Activated naive CD4-positive, alpha-beta T cell (primary cell): ENCODE results near the gene FOXP1.
"Not testable (repeated sequence)": the region's sequence is repeated elsewhere in the genome, so short reads cannot be mapped to it uniquely, and the experiment has no call there.

Experiments
- DNase-seq, 4 experiments: peaks; one replicate each; lab custom pipeline; 2025; lab: John Stamatoyannopoulos, UW

Gene FOXP1

DNA sequence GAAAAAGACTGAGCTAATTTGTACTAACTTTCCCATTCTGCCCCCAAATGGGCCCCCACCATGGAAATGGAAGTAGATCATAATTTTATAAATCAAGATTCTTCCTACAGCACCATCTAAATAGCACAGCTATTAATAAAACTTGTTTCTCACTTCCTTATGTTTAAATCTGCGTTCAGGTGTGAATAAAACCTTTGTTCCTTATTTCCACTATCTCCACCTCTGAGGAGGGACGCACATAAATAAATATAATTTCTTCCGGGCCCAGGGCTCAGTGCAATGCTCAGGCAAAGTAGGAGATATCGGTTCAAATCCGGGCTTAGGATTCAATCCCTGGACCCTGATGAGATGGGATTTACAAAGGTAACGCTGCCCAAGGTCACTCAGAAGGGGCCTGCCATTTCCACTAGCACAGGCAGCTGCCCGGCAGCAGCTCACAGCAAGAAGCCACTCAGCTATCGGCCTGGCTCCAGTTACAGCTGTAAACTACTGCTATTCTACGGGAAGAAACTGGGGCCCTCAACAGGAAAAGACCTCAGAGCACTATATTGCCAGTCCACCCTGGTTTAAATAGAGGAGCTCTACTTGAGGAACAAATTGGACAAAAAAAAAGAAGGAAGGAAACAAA is 52.5 kb downstream of the FOXP1 start:
- no peak for DNase-seq

DNA sequence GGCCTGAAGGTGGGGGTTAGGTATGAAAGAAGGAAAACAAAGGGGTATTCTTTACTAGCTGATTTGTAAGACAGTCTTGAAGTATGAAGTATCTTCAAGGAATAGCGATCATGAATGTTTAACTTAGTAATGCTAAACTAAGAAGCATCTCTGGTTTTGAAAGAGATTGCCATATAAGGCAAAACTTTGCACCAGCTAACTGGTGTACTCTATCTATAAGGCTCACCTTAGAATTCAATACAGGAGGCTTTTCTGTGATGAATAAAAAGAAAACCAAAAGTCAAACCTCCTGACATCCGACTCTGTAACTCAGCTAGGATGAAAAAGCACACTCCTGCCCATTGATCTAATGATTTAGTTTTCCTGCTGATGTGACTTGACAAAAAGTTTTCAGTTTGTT is 54.7 kb downstream of the FOXP1 start:
- DNase-seq: no peak

DNA sequence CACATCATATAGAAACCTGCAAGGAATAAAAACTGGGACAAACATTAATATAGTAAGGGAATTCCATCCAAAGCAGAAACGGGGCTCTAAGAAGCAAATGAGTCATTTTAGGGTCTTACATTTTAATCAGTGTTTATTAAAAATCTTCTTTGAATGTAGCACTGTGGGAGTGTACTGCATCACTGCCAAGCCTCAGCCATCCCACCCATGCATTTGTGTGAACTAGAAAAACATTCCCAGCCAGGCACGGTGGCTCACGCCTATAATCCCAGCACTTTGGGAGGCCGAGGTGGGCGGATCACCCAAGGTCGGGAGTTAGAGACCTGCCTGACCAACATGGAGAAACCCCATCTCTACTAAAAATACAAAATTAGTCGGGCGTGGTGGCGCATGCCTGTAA is 57.1 kb downstream of the FOXP1 start:
- DNase-seq: not testable (repeated sequence)

DNA sequence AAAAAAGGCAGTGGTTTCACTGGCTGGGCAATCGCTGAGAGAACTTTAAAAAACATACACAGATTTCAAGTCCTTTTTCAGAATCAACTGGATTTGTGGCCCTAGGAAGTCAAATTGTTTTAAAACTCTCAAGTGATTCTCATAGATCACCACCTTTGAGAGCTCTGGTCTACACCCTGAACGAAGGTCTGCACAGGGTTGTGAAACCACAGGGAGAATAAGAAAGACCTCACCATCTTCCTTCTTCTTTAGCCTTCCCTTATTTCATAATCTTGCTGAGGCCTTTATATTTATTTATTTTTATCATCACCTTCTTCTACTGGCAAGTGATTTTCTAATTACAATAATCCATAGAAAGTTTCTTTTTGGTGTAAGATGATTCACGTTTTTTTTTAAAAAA is 58.1 kb downstream of the FOXP1 start:
- no peak for DNase-seq

DNA sequence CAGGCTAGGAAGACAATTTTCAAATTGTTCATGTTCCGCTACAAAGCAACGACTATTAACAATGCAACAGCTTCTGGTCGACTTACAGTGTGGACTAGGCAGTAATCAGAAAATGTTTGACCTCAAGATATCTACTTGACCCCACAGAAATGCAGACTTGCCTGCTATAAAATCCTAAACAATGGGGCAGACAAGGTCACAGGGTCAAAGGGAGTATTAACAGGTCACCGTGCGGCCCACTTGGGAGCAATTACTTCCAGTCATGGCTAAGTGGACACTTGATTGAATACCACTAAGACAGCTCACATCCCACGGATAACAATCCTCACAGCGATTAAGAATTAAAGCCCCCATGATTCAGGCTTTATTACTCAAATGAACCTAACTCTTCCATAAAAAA is 58.9 kb downstream of the FOXP1 start:
- DNase-seq: no peak

DNA sequence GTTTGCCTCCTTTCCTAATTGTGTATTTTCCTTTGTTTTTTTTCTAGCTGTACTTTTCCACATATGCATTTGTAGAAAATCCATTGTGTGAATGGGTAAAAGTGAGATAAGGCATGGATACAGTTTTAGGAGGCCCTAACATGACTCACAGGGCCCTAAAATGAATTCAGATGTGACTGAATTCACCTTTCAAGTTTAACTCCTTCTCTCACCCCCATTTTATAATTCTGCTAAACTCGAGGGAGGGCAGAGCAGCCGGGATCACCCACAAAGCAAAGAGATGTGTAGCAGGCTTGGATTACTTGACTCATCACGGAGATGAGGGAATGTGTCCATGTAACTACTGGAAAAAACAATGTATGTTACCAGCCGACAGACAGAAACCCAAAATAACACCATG is 59.9 kb downstream of the FOXP1 start:
- DNase-seq: no peak

DNA sequence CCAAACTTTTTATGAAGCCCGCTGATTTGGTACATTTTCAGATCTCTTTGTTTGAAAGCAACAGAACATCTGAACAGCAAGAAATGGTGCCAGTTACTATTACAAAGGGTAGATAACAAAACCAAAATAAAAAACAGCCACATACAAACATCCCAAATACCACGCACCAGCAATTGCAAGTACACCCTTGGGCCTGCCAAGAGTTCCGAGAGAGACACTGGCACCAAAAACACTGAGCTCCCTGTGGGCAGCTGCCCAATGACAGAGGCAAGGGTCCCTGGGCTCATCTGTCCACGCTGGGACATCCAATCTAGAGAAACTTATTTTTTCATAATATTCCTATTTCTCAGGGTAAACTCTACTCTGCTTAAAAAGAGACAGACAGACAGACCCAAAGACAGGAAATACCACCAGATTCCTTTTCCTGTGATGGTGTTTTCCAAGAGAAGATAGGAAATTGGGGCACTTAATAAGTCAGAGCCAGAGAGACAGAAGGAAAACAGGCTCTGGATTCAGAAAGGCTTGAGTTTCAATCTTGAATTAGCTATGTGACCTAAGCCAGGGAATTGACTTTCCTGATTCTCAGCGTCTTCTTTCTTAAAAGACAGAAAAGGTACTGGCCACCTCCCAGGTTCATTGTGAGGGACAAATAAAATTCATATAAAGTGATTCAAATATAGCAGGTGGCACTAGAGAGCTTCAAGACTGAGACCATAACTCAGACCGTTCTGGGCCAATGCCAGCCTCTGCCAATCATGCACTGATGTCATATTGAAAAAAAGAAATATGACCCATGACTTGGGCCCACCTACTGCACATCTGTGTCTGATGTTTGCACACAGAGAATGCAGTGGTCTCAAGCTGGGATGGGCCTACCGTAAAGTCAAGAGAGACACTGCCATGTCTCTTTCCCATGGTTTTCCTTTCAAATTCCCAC is 61.3 kb downstream of the FOXP1 start:
- DNase-seq: no peak

DNA sequence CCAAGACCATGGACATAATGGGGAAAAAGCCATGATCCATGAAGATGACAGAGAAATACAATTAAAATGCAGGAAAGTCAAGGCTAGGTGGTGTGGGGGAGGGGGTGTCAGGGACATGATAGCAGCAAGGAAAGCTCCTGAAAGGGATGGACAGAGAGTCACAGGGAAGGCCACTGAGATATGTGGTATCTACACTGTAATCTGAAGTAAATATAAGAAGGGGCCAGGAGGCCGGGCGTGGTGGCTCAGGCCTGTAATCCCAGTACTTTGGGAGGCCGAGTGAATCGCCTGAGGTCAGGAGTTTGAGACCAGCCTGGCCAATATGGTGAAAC is 62.5 kb downstream of the FOXP1 start:
- no peak for DNase-seq

DNA sequence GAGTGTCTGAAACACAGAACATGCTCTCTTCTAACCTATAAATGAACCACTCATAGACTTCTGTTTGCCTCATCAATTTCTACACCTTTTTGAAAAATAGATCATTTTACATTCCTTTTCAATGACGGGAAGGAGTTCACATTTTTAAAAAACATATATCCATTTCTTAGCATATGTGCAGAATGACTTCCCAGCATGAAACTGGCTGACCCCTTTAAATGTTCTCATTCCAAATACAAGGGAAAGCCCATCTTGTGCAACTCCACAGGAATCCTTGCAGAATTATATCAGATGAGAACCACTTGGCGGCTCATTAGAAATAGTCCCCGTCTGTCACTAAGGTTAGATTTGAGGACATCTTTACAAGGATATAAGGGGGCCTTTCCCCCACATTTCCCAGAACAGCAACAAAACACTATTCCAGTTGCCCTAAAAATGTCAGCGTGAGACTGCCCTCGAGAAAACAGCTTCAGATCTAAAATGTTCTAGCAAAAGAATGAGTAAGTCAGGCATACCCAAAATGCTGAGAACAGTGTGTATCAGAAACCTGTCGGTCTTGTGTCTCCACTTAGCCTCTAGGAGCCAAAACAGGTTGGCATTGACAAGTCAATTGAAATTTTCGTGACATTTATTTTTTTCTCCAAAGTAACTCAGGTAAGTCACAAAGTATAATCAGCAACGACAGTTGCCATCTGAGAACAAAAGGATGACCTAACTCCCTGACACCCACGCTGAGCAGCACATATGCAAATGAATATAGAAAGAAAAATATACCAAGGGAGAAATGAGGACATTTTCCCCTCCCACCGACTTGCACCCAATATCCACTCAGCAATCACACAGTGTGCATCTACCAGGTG is 63.1 kb downstream of the FOXP1 start:
- no peak for DNase-seq

DNA sequence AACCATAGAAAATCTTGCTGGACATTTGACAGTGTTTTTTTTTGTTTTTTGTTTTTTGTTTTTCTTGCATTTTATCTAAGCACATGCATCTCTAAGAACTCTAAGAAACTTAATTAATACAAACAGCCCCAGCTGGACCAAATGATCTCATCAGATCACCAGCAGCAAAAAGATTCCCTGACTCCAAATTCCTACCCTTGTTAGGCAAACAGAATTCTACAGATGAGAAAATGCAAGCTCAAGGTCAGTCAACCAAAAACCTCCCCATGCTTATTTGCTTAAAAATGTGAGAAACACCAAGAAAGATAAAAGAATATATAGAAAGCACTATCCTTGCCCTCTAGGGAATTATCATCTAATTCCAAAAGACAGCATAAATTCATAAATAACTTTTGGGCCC is 65.4 kb downstream of the FOXP1 start:
- no peak for DNase-seq

DNA sequence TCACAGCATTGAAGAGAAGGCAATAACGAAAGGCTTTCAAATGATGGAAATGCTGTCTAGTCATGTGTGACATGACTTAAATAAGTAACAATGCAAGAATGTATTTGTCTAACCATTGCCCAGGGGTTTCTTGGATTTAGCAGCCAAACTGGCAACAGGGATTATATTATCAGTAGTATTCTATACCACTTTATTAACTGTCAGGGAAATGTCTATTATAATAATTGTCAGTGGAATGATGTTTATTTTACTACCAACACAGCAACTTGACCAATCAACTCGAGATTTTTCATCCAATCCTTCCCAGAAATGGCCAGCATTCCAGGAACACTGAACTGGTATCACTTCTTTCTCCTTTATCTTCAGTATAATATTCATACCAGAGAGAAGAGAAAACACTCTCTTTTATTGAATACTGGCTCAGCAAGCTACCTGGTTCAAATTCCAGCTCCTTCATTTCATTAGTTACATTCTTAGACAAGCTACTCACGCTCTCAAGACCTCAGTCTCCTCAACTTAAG is 66.2 kb downstream of the FOXP1 start:
- DNase-seq: no peak

DNA sequence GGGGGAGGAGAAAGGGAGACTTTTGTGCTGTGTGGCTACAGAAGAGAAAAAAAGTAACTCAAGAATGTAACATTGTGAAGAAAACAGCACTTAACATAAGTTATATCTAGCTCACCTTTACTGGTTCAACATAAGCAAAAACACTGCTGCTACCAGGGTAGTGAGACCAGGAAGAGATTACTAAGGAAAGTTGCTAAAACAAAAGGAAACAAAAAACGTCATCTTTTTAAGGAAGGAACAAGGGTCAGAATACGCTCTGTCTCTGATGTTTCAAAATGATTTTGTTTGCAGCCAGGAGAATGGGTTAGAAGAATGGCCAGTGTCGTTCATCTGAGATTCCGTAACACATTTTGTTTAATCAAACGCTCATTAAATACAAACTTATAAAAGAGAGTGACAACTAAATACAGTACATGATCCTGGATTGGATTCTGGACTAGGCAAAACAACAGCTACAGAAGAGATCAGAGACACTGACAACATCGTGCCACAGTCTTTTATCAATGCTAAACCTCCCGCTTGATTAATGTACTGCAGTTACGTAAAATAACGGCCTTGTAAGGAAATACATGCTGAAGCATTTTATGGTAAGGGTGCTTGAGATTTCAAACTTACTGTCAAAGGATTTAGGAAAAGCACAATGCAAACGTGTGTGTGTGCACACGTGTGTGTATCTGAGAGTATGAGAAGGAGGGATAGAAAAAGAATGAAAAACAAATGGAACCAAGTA is 67.7 kb downstream of the FOXP1 start:
- DNase-seq: no peak

DNA sequence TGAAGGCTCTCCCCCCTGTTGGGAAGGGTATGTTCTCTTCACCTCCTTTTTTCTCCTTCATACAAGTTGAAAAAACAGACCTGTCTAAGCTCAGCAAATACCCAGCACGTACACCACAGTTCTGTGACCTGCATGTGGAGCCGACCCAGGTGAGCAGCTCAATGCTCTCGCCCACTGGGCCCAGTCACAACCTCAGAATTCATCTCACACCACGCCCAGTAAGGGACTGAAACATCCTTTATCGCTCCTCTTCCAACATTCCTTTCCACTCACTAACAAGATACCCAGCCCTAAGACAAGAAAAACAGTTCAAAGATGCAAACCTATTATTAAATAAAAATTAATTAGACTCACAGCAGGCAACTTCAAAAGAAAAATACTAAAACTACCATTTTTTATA is 68.9 kb downstream of the FOXP1 start:
- DNase-seq: no peak

DNA sequence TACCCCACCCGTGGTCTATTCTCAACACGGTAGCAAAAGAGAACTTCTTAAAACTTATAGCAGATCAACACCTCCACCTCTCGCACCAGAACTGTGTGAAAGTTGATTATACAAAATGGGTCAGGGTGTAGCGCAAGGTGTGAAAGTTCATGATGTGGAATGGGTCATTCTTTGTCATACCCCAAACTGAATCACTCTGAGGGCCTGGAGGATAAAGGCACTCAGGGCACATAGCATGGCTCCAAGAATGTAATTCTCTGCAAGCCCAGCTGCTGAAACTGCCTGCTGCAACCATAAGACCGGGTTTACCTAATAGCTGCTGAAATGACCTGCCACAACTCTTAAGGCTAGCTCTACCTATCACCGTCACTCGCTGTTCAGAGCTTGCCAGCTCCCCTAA is 70.0 kb downstream of the FOXP1 start:
- no peak for DNase-seq

DNA sequence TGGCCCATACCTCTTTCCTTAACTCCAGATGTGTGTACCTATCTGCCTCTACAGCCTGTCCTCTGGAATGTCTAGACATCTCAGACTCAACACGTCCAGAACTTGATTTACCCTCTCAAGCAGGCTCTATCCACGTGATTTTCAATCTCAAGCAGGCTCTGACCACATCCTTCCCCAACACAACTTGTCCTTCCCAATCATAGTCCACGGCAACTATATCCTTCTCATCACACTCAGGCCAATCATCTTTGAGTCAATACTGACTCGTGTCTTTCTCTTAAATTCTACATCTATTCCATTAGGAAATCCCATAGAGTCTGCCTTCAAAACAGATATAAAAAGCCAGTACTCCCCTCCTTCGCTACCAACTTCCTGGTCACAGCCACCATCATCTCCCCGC is 70.4 kb downstream of the FOXP1 start:
- no peak for DNase-seq

DNA sequence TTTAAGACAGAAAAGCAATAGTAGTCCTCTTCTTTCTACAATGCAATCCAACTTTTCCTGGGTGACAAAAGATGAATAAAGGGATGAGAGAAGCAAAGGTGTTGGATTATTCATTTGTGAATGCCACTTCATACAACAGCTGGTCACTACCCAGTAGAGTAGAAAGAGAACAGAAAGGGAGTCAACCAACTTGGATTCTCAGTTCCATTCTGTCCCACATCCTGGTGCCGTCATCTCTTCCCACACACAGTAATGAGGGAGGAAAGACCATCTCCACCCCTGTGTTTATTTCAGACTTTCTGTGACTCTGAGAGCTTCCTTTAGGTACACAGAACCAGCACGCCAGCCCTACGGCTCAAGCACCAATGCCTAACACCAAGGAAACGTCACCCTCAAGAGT is 71.0 kb downstream of the FOXP1 start:
- no peak for DNase-seq

DNA sequence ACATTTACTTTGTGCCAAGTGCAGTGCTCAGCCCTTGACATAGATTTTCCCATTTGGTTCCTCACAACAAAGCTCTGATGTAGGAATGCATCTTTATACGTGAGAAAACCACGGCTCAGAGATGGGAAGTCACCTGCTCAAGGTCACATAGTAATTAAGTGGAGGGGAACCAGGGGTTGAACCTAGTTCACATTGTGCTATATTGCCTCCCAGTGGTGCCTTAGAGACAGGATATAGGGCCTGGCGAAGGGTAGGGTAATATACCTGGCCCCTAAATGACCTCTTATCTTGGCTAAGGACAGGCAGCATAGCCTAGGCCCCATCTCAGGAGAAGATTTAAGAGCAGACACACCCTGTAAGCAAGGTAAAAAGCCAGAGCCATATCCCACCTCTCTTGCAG is 71.5 kb downstream of the FOXP1 start:
- DNase-seq: peak in 1 of 4 experiments; percentile 10

DNA sequence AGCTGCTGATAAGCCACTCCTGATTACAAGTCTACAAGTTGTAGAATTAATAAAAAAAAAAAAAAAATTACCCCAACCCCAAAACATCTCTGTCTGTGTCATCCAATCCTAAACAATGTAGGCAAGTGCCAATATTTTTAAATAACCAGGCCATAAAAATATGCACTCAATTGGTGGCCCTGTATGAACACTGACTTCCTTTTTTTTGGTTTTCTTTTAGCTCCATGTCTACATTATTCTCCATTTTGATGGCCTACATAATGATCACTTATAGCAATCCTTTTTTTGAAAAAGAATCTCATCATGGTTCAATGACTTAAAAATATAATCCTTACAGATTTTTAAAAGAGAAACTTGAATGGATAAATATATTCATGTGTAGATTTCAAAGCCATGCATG is 72.1 kb downstream of the FOXP1 start:
- no peak for DNase-seq

DNA sequence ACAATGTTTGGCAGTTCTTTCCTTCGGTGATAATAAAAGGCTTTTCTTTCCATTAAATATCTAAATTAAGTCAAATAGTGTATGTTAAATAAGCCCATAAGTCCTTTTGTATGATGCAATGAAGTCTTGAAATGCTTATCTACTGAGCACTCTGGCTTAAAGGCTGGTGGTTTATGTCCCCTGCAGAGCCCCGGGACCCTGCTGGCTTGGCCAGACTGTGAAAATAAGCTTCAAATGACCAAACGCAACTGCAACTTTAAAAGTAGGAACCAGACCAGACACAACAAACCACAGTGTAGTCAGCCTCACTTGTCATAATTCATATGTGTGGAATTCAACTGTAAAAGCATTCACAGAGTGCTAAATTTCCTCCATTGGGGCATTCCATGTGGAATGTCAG is 72.5 kb downstream of the FOXP1 start:
- DNase-seq: no peak

DNA sequence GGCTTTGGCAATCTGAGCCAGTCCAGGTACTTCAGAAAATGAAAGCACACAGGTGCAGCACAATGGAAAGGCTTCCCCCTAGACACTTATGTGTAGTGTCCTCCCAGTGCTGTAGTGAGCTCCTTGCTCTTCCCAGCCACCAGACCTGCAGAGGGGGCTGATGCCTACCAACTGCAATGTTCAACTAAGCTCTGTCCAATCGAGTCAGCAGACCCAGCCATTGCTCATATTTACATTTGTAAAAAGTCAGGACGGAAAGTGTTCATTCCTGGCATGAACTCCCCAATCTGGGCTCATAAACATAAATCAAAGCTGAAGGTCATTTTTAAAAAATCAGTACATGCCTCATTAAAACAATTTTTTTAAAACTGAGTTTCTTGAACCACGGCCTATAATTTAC is 73.0 kb downstream of the FOXP1 start:
- DNase-seq: no peak

DNA sequence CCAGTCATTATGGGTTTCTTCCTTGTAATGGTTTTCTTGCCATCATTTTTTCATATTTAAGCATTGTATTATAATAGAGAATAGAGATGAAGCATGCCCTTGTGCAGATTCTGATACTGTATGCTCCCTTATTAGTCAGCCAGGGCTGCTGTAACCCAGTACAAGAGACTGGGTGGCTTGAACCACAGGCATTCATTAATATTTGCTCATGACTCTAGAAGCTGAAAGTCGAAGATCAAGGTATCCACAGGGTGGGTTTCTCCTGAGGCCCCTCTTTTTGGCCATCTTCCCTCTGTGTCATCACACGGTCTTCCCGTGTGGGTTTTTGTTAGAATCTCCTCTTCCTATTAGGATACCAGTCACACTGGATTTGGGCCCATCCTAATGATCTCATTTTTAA is 74.5 kb downstream of the FOXP1 start:
- DNase-seq: no peak

DNA sequence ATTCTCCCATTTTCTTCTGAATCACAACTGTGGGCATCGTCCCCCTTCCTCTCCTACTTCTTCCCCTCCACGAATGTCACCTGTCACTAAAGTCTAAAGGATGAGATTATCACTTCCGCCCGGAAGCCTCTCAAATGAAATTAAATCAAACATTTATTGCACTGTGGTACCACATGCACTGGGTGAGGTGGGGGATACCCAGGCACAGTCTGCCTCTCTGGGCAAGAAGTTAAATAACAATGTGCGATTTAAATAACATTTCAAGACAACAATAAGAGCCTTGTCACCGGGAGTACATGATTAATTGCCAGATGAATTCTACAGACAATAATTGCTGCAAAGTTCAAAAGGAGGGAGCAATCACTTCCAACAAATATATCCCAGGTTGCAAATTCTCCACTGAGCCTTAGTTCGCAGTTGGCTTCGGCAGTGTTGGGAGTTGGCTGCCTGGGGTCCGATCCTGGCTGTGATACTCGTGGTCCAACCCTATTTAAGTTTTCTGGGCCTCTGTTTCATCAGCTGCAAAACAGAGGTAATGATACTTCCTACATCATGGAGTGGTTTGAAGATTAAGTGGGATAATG is 77.7 kb downstream of the FOXP1 start:
- DNase-seq: no peak
